ENCODE measurements around the gene COPS7B.
A peak's percentile ranks its signal among the peaks of the same experiment; 100 is the strongest.

GRCh38 chr2:231795525-231796327 lies 9.5 kb downstream of the COPS7B start:
- TF ChIP-seq, protein P1, sequence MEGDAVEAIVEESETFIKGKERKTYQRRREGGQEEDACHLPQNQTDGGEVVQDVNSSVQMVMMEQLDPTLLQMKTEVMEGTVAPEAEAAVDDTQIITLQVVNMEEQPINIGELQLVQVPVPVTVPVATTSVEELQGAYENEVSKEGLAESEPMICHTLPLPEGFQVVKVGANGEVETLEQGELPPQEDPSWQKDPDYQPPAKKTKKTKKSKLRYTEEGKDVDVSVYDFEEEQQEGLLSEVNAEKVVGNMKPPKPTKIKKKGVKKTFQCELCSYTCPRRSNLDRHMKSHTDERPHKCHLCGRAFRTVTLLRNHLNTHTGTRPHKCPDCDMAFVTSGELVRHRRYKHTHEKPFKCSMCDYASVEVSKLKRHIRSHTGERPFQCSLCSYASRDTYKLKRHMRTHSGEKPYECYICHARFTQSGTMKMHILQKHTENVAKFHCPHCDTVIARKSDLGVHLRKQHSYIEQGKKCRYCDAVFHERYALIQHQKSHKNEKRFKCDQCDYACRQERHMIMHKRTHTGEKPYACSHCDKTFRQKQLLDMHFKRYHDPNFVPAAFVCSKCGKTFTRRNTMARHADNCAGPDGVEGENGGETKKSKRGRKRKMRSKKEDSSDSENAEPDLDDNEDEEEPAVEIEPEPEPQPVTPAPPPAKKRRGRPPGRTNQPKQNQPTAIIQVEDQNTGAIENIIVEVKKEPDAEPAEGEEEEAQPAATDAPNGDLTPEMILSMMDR (IDR thresholded peaks at IDR 0.05), result peak; percentile 13 to 77 (median 54)
- TF ChIP-seq POLR2A (IDR thresholded peaks at IDR 0.05) (no peak), EP300 (IDR thresholded peaks at IDR 0.05; ENCODE audit: low read depth) (no peak), POLR2AphosphoS5 (IDR thresholded peaks at IDR 0.05) (no peak)

Measured in transverse colon (tissue), 4 donors.